Measurements from ENCODE around the gene BBS9. TPM values are rescaled to one million over a fixed set of nuclear protein-coding genes. Genes with fewer than 3 reads are reported as not detected.

The BBS9 gene
- total and polyA plus RNA-seq, 2 of the 4 experiments (the other 2 are of a cell fraction) = 7.9 to 9.5 TPM

GRCh38 chr7:33649476-33650441 is 520.4 kb downstream of the BBS9 start (continued):
- no peak for TF ChIP-seq USF2 (IDR thresholded peaks at IDR 0.05; ENCODE audit: low read depth, low read length)
- TF ChIP-seq SMC3 (IDR thresholded peaks at IDR 0.05; ENCODE audit: low read depth, low read length) = no peak

DNA sequence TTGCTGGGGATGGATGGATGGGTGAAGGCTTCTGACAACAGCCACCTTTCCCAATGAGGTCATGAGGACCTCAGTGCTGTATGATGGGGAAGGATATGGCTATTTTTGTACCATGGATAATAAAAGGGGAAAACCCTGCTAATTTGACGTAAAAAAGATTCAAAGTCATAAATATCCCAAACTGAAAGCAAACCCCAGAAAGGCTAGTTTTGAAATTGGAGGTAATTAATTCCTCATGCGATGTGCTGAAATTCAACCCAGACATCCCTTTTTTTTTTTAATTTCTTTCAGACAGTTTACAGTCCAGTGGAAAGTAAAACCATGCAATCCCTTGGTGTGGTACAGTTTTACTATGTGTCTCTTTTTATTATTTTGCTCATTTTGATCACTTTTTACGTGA is 521.5 kb downstream of the BBS9 start:
- no peak overlapping the region for H3K56ac ChIP-seq (ENCODE audit: extremely low read depth, insufficient read depth, low read length)
- H3K9me3 ChIP-seq (ENCODE audit: control insufficient read depth, insufficient read depth, low read length) = no peaks in the 10 kb centered on the region
- H4K20me1 ChIP-seq (ENCODE audit: insufficient read depth, low read length) = no peaks in the 10 kb centered on the region
- H3K4ac ChIP-seq (ENCODE audit: low read depth, low read length) = no peak overlapping the region; the same call in 1 of the 2 replicates
- CTCF ChIA-PET = no interaction called here
- no peak overlapping the region for H3K14ac ChIP-seq (replicated peaks; ENCODE audit: low read depth, low read length)
- H2AK5ac ChIP-seq (ENCODE audit: low read depth, low read length) = no peak overlapping the region
- H2BK5ac ChIP-seq (ENCODE audit: low read depth, low read length, poor library complexity, severe bottlenecking) = no peak overlapping the region
- no peak for DNase-seq
- no TSS peak for BruUV-seq (replicated peaks)
- H3K9me1 ChIP-seq (ENCODE audit: insufficient read depth, low read length) = 0 out of 2 replicates have a peak, but pooled peaks cover 4% of the 10 kb centered on the region
- H3K79me1 ChIP-seq (ENCODE audit: low read depth in 1 of 2, low read length in 2 of 2) = no peaks in the 10 kb centered on the region
- no peak overlapping the region for H3K27ac ChIP-seq (ENCODE audit: insufficient read depth, low read length)
- no CpG with 5 or more reads among the region's 3 CpGs for WGBS, 2 experiments (ENCODE audit: extremely low coverage in 2 of 2, insufficient read length in 1 of 2)
- no peak overlapping the region for H3K23ac ChIP-seq (ENCODE audit: low read depth, low read length)
- no peaks in the 10 kb centered on the region for H3K4me1 ChIP-seq (ENCODE audit: control insufficient read depth, insufficient read depth, low read length)
- H3K9ac ChIP-seq (ENCODE audit: low read depth, low read length) = no peak overlapping the region
- no peak overlapping the region for H3K4me3 ChIP-seq (ENCODE audit: insufficient read depth, low read depth, low read length)
- H2BK20ac ChIP-seq (ENCODE audit: low read depth, low read length) = no peak overlapping the region
- dilution Hi-C loops (cut with HindIII; ENCODE audit: low sequenced_read_pairs, unreplicated experiment) = no loop called here
- no peak overlapping the region for H3K4me2 ChIP-seq (ENCODE audit: low read depth, low read length)
- in situ Hi-C loops (cut with MboI; ENCODE audit: low sequenced_read_pairs) = no loop called here
- no peak overlapping the region for H4K91ac ChIP-seq (ENCODE audit: insufficient read depth, low read depth, low read length)
- no peak overlapping the region for H3K18ac ChIP-seq (ENCODE audit: low read depth, low read length)
- no peak overlapping the region for H2BK120ac ChIP-seq (ENCODE audit: low read depth, low read length)
- H2AK9ac ChIP-seq (replicated peaks; ENCODE audit: low read depth, low read length, poor library complexity) = no peak overlapping the region
- ATAC-seq (ENCODE audit: low read depth) = no peak
- H4K5ac ChIP-seq (ENCODE audit: low read depth, low read length) = no peak overlapping the region
- H3K36me3 ChIP-seq (ENCODE audit: control insufficient read depth, insufficient read depth, low read length) = no peaks in the 10 kb centered on the region
- POLR2A ChIA-PET (ENCODE audit: unreplicated experiment) = no interaction called here
- no peak overlapping the region for H2BK15ac ChIP-seq (ENCODE audit: low read depth, low read length)
- no peak overlapping the region for H4K8ac ChIP-seq (ENCODE audit: low read depth in 2 of 2, low read length in 2 of 2)
- H2AFZ ChIP-seq (replicated peaks; ENCODE audit: low read length, poor library complexity) = no peak overlapping the region
- no peaks in the 10 kb centered on the region for H3K27me3 ChIP-seq (ENCODE audit: control insufficient read depth, insufficient read depth, low read length)
- intact Hi-C loops (cut with micrococcal nuclease) = no loop called here
- TF ChIP-seq, protein P1, sequence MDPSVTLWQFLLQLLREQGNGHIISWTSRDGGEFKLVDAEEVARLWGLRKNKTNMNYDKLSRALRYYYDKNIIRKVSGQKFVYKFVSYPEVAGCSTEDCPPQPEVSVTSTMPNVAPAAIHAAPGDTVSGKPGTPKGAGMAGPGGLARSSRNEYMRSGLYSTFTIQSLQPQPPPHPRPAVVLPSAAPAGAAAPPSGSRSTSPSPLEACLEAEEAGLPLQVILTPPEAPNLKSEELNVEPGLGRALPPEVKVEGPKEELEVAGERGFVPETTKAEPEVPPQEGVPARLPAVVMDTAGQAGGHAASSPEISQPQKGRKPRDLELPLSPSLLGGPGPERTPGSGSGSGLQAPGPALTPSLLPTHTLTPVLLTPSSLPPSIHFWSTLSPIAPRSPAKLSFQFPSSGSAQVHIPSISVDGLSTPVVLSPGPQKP (IDR thresholded peaks at IDR 0.05; ENCODE audit: borderline replicate concordance, low read depth, low read length) = no peak
- no peak for TF ChIP-seq RCOR1 (IDR thresholded peaks at IDR 0.05; ENCODE audit: insufficient replicate concordance, low read length)
- no peak for TF ChIP-seq NFE2L2 (IDR thresholded peaks at IDR 0.05; ENCODE audit: low read depth, low read length)
- no peak for TF ChIP-seq MAFK (IDR thresholded peaks at IDR 0.05; ENCODE audit: low read depth, low read length)
- TF ChIP-seq RAD21 (IDR thresholded peaks at IDR 0.05; ENCODE audit: low read length) = no peak
- TF ChIP-seq, protein P2, sequence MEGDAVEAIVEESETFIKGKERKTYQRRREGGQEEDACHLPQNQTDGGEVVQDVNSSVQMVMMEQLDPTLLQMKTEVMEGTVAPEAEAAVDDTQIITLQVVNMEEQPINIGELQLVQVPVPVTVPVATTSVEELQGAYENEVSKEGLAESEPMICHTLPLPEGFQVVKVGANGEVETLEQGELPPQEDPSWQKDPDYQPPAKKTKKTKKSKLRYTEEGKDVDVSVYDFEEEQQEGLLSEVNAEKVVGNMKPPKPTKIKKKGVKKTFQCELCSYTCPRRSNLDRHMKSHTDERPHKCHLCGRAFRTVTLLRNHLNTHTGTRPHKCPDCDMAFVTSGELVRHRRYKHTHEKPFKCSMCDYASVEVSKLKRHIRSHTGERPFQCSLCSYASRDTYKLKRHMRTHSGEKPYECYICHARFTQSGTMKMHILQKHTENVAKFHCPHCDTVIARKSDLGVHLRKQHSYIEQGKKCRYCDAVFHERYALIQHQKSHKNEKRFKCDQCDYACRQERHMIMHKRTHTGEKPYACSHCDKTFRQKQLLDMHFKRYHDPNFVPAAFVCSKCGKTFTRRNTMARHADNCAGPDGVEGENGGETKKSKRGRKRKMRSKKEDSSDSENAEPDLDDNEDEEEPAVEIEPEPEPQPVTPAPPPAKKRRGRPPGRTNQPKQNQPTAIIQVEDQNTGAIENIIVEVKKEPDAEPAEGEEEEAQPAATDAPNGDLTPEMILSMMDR (conservative IDR thresholded peaks at IDR 0.05; ENCODE audit: low read depth, low read length) = no peak
- TF ChIP-seq CHD1 (IDR thresholded peaks at IDR 0.05; ENCODE audit: low read depth, low read length) = no peak
- TF ChIP-seq USF2 (IDR thresholded peaks at IDR 0.05; ENCODE audit: low read depth, low read length) = no peak
- TF ChIP-seq POLR2A (IDR thresholded peaks at IDR 0.05; ENCODE audit: low read depth, low read length) = no peak
- TF ChIP-seq CEBPB (IDR thresholded peaks at IDR 0.05; ENCODE audit: low read depth, low read length) = no peak
